HCT116 (cell line): ENCODE data around the gene CD93.

Experiments
- EZH2 ChIP-seq: fragments of 200-600 bp; sonication (generic); IDR thresholded peaks from 2 replicates; pipeline ENCODE4 v1.6.1; 2017; ENCODE audit warnings: antibody characterized with exemption, mixed run types
- EZH2phosphoT487 ChIP-seq: fragments of 200-600 bp; IDR thresholded peaks from 2 replicates; pipeline ENCODE4 v1.6.1; 2018; ENCODE audit warnings: antibody characterized with exemption, borderline replicate concordance
- FOSL1 ChIP-seq: IDR thresholded peaks from 2 replicates; pipeline ENCODE4 v1.6.1; 2012; ENCODE audit warnings: low read depth
- JUND ChIP-seq: IDR thresholded peaks from 2 replicates; pipeline ENCODE4 v1.6.1; 2012
- MAX ChIP-seq: IDR thresholded peaks from 2 replicates; pipeline ENCODE4 v1.6.1; 2012
- POLR2A ChIP-seq: IDR thresholded peaks from 2 replicates; pipeline ENCODE4 v1.7.0; 2011; ENCODE audit warnings: borderline replicate concordance; ENCODE audit not compliant: insufficient read depth, insufficient read length; ENCODE audit errors: extremely low read depth
- POLR2AphosphoS5 ChIP-seq: IDR thresholded peaks from 2 replicates; pipeline ENCODE4 v1.6.1; 2011; ENCODE audit warnings: mild to moderate bottlenecking, low read depth, low read length, moderate library complexity
- REST ChIP-seq: IDR thresholded peaks from 2 replicates; pipeline ENCODE4 v1.6.1; 2012; ENCODE audit warnings: low read depth
- SIN3A ChIP-seq: IDR thresholded peaks from 2 replicates; pipeline ENCODE4 v1.6.1; 2012; ENCODE audit warnings: low read depth
- SRF ChIP-seq: IDR thresholded peaks from 2 replicates; pipeline ENCODE4 v1.6.1; 2012; ENCODE audit warnings: low read depth
- TCF7L2 ChIP-seq: IDR thresholded peaks from 2 replicates; pipeline ENCODE4 v1.7.0; 2011; ENCODE audit warnings: borderline replicate concordance, inconsistent platforms; ENCODE audit not compliant: insufficient read depth, insufficient read length; ENCODE audit errors: extremely low read depth
- ZFX ChIP-seq: fragments of 450-650 bp; IDR thresholded peaks from 2 replicates; pipeline ENCODE4 v1.6.1; 2017
- ZNF274 ChIP-seq: fragments of 200-500 bp; sonication (Bioruptor generic); IDR thresholded peaks from 2 replicates; pipeline ENCODE4 v1.6.1; 2014; ENCODE audit warnings: mild to moderate bottlenecking, low read depth, low read length, inconsistent platforms
- TF ChIP-seq, protein P1 (sequence below), 3 experiments: fragments of 200-600 bp in 1 of 3; sonication (generic) in 1 of 3; IDR thresholded peaks in 2 of 3; conservative IDR thresholded peaks in 1 of 3; 2 replicates each; pipeline ENCODE4 v1.5.1; 2012 to 2017; ENCODE audit warnings: low read depth in 2 of 3, low read length in 2 of 3, antibody characterized with exemption in 1 of 3, borderline replicate concordance in 1 of 3, control low read depth in 1 of 3, mild to moderate bottlenecking in 1 of 3, mixed read lengths in 1 of 3, mixed run types in 1 of 3, moderate library complexity in 1 of 3; ENCODE audit not compliant: insufficient read depth in 1 of 3

- TF ChIP-seq, protein P1, sequence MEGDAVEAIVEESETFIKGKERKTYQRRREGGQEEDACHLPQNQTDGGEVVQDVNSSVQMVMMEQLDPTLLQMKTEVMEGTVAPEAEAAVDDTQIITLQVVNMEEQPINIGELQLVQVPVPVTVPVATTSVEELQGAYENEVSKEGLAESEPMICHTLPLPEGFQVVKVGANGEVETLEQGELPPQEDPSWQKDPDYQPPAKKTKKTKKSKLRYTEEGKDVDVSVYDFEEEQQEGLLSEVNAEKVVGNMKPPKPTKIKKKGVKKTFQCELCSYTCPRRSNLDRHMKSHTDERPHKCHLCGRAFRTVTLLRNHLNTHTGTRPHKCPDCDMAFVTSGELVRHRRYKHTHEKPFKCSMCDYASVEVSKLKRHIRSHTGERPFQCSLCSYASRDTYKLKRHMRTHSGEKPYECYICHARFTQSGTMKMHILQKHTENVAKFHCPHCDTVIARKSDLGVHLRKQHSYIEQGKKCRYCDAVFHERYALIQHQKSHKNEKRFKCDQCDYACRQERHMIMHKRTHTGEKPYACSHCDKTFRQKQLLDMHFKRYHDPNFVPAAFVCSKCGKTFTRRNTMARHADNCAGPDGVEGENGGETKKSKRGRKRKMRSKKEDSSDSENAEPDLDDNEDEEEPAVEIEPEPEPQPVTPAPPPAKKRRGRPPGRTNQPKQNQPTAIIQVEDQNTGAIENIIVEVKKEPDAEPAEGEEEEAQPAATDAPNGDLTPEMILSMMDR (IDR thresholded peaks at IDR 0.05 in 2 of 3, conservative IDR thresholded peaks at IDR 0.05 in 1 of 3; ENCODE audit: borderline replicate concordance in 1 of 3, insufficient read depth in 1 of 3, low read depth in 2 of 3, low read length in 2 of 3) = peak; percentile 17 to 43 (median 43); a peak in 4 of 6 replicates
- TF ChIP-seq ZFX (no peak), POLR2A (no peak), TCF7L2 (no peak), EZH2 (no peak), EZH2phosphoT487 (no peak), POLR2AphosphoS5 (no peak), SIN3A (no peak), REST (no peak), SRF (no peak), MAX (no peak), FOSL1 (no peak), JUND (no peak), ZNF274 (no peak)
These were observed 4.0 kb upstream of the CD93 start for GRCh38 chr20:23090147-23090546.
